Fibroblast of skin of right biceps (primary cell): ENCODE results near the gene ANKRD66.
"Not testable (repeated sequence)": the region's sequence is repeated elsewhere in the genome, so short reads cannot be mapped to it uniquely, and the experiment has no call there.

Experiments
- DNase-seq: peaks from one replicate; pipeline ENCODE4 v3.0.0-alpha.2; 2013

Gene ANKRD66

GRCh38 chr6:46756469-46757213 lies 9.9 kb downstream of the ANKRD66 start:
- no peak for DNase-seq

DNA sequence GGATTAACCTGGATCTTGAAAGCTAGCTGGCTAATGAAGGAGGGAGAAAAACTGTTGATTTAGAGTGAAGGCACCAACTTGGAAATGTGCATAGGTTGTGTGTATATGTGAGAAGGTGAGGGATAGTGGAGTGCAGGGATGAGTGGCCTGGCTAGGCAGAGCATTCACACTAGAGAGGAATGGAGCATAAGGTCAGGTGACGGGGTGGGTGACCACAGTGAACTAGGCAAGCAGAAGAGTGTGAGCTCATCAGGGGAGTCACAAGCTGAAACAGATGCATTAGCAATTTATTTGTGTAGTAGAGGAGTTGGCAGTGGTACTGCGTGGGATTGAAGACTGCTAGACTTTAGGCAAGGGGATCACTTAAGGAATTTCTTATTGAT lies 10.5 kb downstream of the ANKRD66 start:
- DNase-seq: no peak

- no peak for DNase-seq
Measured at GRCh38 chr6:46758960-46759753, 12.4 kb downstream of the ANKRD66 start.

GRCh38 chr6:46760925-46761324 lies 14.2 kb downstream of the ANKRD66 start:
- no peak for DNase-seq

GRCh38 chr6:46763466-46763865 lies 16.7 kb downstream of the ANKRD66 start:
- DNase-seq: no peak

DNA sequence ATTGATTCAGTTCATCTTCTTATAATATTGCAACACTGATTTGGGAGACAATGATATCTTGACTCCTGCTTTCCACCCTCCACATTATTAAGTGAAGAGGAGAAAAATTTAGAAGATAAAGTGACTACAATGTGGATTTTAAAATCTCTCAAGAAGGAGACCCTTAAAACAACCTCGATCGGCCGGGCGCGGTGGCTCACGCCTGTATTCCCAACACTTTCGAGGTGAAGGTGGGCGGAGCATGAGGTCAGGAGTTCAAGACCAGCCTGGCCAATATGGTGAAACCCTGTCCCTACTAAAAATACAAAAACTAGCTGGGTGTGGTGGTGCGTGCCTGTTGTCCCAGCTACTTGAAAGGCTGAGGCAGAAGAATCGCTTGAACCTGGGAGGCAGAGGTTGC lies 17.5 kb downstream of the ANKRD66 start:
- not testable (repeated sequence) for DNase-seq

DNA sequence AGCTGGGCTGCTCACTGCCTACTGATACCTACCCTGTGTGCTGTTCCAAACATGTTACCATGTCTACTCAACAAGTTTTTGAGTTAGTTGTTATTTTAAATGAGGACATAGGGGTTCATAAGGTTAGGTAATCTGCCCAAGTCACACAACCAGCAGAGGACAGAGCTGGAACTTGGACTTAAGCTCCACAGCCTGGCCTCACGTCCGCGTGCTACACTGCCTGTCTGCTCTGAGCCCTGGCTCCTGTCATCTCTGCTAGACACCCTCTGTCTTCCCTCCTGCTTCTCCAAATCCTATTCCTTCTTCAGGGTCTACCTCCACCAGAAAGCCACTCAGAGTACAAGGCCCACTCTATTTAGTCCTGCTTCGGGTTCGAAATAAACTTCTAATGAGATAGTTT lies 18.2 kb downstream of the ANKRD66 start:
- DNase-seq: no peak

GRCh38 chr6:46772016-46772415 lies 25.3 kb downstream of the ANKRD66 start:
- no peak for DNase-seq

- no peak for DNase-seq
Measured at GRCh38 chr6:46772762-46773161, 26.0 kb downstream of the ANKRD66 start.

- DNase-seq: no peak
Measured at GRCh38 chr6:46773201-46773855, 26.6 kb downstream of the ANKRD66 start.

GRCh38 chr6:46774736-46775135 lies 28.0 kb downstream of the ANKRD66 start:
- DNase-seq: not testable (repeated sequence)

GRCh38 chr6:46776070-46776712 lies 29.5 kb downstream of the ANKRD66 start:
- DNase-seq: no peak

DNA sequence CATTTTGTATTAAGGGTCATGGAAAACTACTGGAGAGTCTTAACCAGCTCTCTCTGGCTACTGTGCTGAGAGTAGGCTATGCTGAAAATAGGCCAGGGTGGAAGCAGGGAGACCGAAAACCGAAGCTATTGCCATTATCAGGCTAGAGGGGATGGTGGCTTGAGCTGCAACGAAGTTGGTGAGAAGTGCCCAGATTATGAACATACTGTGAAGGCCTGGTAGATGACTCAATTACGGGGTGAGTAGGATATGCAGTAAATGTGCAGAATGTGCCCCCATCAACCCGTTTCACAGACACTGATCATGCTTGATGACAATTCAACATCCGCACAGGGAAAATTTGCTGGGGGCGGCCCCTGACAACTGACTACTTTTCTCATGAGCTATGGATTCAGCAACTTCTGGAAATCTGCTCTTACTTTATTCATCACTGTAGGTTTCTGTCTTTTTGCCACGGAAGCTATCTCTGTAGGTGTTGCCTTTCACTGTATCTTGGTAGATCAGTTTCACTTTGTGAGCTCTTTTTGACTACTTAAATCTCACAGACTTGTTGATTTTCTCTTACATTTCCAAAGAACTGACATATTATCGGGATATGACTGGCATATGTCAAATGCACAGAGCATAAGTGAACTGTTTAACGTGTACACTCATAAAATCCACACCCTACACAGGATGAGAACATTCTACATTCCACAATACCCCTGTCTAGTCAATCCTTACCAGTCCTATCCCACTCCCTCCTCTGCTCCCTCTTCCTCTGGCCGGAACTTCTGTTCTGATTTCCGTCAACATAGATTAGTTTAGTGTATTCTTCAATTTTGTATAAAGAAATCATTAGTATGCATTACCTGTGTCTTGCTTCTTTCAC lies 31.0 kb downstream of the ANKRD66 start:
- DNase-seq: no peak

GRCh38 chr6:46781478-46782378 lies 35.0 kb downstream of the ANKRD66 start:
- peak; percentile 45 for DNase-seq

- DNase-seq: no peak
Measured at GRCh38 chr6:46784535-46784934, 37.8 kb downstream of the ANKRD66 start.

DNA sequence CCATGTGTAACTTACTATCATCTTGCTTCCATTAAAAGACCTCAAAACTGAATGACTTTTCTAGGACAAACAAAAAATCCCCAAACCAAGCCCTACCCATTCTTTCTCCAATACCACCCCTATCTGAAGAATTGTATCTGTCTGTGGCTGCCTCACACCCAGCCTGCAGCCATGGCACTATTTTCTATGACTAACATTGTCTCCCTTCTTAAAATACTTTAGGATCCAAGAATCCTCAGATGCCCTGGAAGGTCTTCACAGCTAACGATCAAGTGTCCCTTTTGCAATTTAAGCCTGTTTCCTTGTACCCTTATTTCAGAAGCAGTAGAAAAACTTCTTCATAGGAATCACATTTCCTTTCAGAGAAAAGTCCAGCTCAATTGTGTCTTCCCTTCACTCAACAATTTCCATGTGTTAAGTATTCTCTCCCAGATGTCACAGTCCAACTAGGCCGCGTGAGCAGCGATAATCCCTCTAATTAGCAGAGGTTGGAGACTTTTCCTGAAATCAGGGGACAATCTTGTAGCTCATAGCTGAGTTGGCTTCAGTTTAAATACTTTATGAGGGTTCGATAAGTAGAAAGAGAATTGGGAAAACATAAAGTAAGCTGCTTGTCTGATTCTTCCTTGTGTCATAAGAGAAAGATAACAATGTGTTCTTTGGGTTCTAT lies 41.3 kb downstream of the ANKRD66 start:
- DNase-seq: no peak

DNA sequence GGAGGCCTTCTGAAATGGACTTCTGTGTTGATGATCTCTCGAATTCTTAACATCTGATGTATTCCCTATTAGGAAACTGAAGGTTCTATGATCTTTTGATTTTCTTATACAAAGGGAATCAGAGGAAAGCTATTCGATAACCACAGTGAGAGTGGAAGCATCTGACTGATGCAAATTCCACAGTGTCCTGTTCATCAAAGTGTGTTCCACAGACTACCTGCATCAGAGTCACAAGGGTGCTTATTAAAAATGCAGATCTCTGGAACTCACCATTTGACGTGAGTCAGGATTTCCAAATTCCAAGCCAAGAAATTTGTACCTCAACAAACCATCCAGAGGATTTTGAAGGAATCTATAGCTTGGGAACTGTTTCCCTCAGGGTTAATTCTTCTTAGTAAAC lies 42.1 kb downstream of the ANKRD66 start:
- peak; percentile 3 for DNase-seq

- no peak for DNase-seq
Measured at GRCh38 chr6:46789434-46790354, 43.0 kb downstream of the ANKRD66 start.

GRCh38 chr6:46790355-46790874 lies 43.7 kb downstream of the ANKRD66 start:
- DNase-seq: no peak
